Suprapubic skin (tissue), 4 donors: ENCODE measurements around the gene DOC2A.

Experiments
- CTCF ChIP-seq, 2 donors: fragments of 200-600 bp in 1 of 2; fragments of 450-650 bp in 1 of 2; sonication (generic) in 1 of 2; IDR thresholded peaks; one replicate each; pipeline ENCODE4 v1.5.1; 2016 to 2019; ENCODE audit warnings: antibody characterized with exemption in 2 of 2, mild to moderate bottlenecking in 1 of 2, moderate library complexity in 1 of 2
- EP300 ChIP-seq: sonication (generic); formaldehyde crosslinking; IDR thresholded peaks from one replicate; pipeline ENCODE4 v1.6.1; 2017; ENCODE audit warnings: antibody characterized with exemption
- POLR2A ChIP-seq, 2 donors: fragments of 450-650 bp; IDR thresholded peaks; one replicate each; pipeline ENCODE4 v1.6.1; 2017; ENCODE audit warnings: antibody characterized with exemption in 2 of 2, mild to moderate bottlenecking in 2 of 2, moderate library complexity in 2 of 2
- POLR2AphosphoS5 ChIP-seq, 3 donors: sonication (generic); formaldehyde crosslinking; IDR thresholded peaks; one replicate each; pipeline ENCODE4 v1.6.1; 2017; ENCODE audit warnings: antibody characterized with exemption in 3 of 3

DNA sequence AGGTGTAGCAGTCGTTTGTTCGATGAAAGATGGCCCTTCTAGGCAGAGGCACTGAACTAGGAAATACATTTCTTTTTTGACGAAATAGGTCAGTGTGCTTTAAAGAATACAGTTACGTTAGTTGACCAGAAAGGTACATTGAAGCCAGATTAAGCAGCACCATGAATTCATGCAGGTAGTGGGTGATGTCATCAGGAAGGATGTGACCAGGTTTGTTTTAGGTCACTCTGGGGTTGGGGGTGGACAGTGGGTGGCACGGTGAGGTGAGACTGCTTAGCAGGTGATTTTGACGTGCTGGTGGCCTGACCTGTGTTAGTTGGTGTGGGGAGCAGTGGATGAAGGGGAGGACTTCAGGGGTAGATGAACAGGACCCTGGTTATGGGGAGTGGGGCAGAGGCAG, 11.2 kb downstream of the DOC2A start:
- TF ChIP-seq CTCF (IDR thresholded peaks at IDR 0.05) (no peak), EP300 (no peak), POLR2AphosphoS5 (IDR thresholded peaks at IDR 0.05) (no peak), POLR2A (IDR thresholded peaks at IDR 0.05) (no peak)
